T-cell (primary cell): ENCODE data around the gene HARBI1. TPM values are rescaled to one million over a fixed set of nuclear protein-coding genes. Genes with fewer than 3 reads are reported as not detected.
A peak's percentile ranks its signal among the peaks of the same experiment; 100 is the strongest.

Experiments used
- ATAC-seq, 4 experiments: fragments of 200-7000 bp in 3 of 4; fragments of 150-1000 bp in 1 of 4; cut with Tn5 transposase; replicated peaks in 1 of 4; 1 replicate in 3 of 4; 2 replicates in 1 of 4; pipeline ENCODE4 v1.10.0; 2021; ENCODE audit warnings: moderate library complexity in 3 of 4, mild to moderate bottlenecking in 2 of 4, moderate number of reproducible peaks in 1 of 4
- CTCF ChIA-PET, 2 donors: fragments of 300-600 bp; sonication (Branson Sonifier 250); formaldehyde crosslinking; loops; one replicate each; lab custom pipeline; 2022; ENCODE audit warnings: antibody characterized with exemption in 2 of 2; lab: Charles Lee
- POLR2A ChIA-PET, 2 donors: fragments of 300-600 bp; sonication (Branson Sonifier 250); formaldehyde crosslinking; loops; one replicate each; lab custom pipeline; 2022; ENCODE audit warnings: antibody characterized with exemption in 2 of 2; lab: Charles Lee
- DNase-seq, 35 experiments: peaks; one replicate each; pipeline versions ENCODE4 v3.0.0 to v3.0.0-alpha.2; 2013 to 2023
- H3K27ac ChIP-seq: one replicate; pipeline ENCODE4 v1.5.1; 2013; ENCODE audit warnings: low read length
- H3K27me3 ChIP-seq, 2 experiments: replicated peaks in 1 of 2; 1 replicate in 1 of 2; 2 replicates in 1 of 2; pipeline versions ENCODE4 v1.6.1 to v1.7.0; 2013; ENCODE audit warnings: low read length in 1 of 2, mixed read lengths in 1 of 2; ENCODE audit not compliant: control insufficient read depth in 2 of 2, insufficient read depth in 2 of 2; ENCODE audit errors: extremely low read depth in 1 of 2
- H3K36me3 ChIP-seq, 2 donors: 1 replicate in 1 of 2; 2 replicates in 1 of 2; pipeline versions ENCODE4 v1.6.1 to v1.7.0; 2013; ENCODE audit warnings: low read length in 1 of 2; ENCODE audit not compliant: control insufficient read depth in 2 of 2, insufficient read depth in 1 of 2; ENCODE audit errors: extremely low read depth in 1 of 2
- H3K4me1 ChIP-seq, 2 experiments: 1 replicate in 1 of 2; 2 replicates in 1 of 2; pipeline versions ENCODE4 v1.6.1 to v1.7.0; 2013; ENCODE audit warnings: low read length in 2 of 2, mixed read lengths in 1 of 2; ENCODE audit not compliant: insufficient read depth in 2 of 2, control insufficient read depth in 1 of 2; ENCODE audit errors: extremely low read depth in 1 of 2
- H3K4me3 ChIP-seq, 2 donors: 1 replicate in 1 of 2; 2 replicates in 1 of 2; pipeline versions ENCODE4 v1.5.1 to v1.7.0; 2013; ENCODE audit warnings: mild to moderate bottlenecking in 2 of 2, low read length in 1 of 2, moderate library complexity in 1 of 2; ENCODE audit not compliant: control insufficient read depth in 1 of 2; ENCODE audit errors: extremely low read depth in 1 of 2
- H3K9me3 ChIP-seq: 2 replicates; pipeline ENCODE4 v1.7.0; 2013
- H3K27ac Mint-ChIP-seq, 2 donors: one replicate each; pipeline ENCODE4 v1.8.0; 2020 to 2021; ENCODE audit warnings: mild to moderate bottlenecking in 2 of 2, mixed read lengths in 2 of 2
- H3K27me3 Mint-ChIP-seq, 2 donors: one replicate each; pipeline ENCODE4 v1.8.0; 2021 to 2022; ENCODE audit warnings: mixed read lengths in 2 of 2
- H3K36me3 Mint-ChIP-seq: one replicate; pipeline ENCODE4 v1.8.0; 2021; ENCODE audit warnings: mixed read lengths
- H3K4me1 Mint-ChIP-seq, 3 donors: one replicate each; pipeline ENCODE4 v1.8.0; 2020 to 2022; ENCODE audit warnings: mixed read lengths in 3 of 3, mild to moderate bottlenecking in 1 of 3
- H3K4me3 Mint-ChIP-seq, 3 donors: one replicate each; pipeline ENCODE4 v1.8.0; 2020 to 2022; ENCODE audit warnings: mild to moderate bottlenecking in 3 of 3, mixed read lengths in 3 of 3, moderate library complexity in 3 of 3
- H3K9me3 Mint-ChIP-seq, 3 donors: one replicate each; pipeline ENCODE4 v1.8.0; 2020 to 2022; ENCODE audit warnings: mixed read lengths in 3 of 3
- WGBS: methylation state at CpG from one replicate; pipeline ENCODE4 v1.1.5; 2013; ENCODE audit warnings: missing lambda C conversion rate; ENCODE audit not compliant: insufficient coverage; 5-methylcytosine and 5-hydroxymethylcytosine counted together
- total RNA-seq, 35 experiments: library from RNA in 6 of 35; stranded (reverse) in 6 of 35; fragments of 120-200 nt in 1 of 35; gene quantifications; one replicate each; pipeline versions ENCODE4 v1.2.1 to v1.2.4 and lab custom pipeline; 2013 to 2026

Gene HARBI1
- total RNA-seq, 5 donors from 2014 or later (not counting 1 experiment from before 2014, with no cell fraction given): 6.7 to 17.3 (median 10.3) TPM

DNA sequence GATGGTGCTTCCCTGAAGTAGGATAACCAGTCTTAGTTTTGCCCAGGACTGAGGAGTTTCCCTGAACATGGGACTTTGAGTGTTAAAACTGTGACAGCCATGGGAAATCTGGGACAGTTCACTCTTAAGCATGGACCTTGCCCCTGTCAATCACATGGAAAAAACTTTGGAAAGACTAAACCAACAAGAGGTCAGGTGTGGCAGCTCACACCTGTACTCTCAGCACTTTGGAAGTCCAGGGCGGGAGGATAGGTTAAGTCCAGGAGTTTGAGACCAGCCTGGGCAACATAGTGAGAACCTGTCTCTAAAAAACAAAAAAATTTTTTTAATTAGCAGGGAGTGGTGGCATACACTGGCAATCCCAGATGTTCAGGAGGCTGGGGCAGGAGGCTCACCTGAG, 19.9 kb downstream of the HARBI1 start:
- no peak for DNase-seq
- no peak overlapping the region for H3K4me3 Mint-ChIP-seq
- Histone ChIP-seq H3K36me3 (no peaks in the 10 kb centered on the region), H3K4me3 (no peak overlapping the region), H3K9me3 (no peaks in the 10 kb centered on the region), H3K27ac (no peak overlapping the region), H3K27me3 (no peaks in the 10 kb centered on the region), H3K4me1 (peaks cover 12 to 13% of the 10 kb centered on the region in 2 experiments)
- peaks cover 3% of the 10 kb centered on the region for H3K36me3 Mint-ChIP-seq
- no peaks in the 10 kb centered on the region for H3K27me3 Mint-ChIP-seq
- ChIA-PET POLR2A (no interaction called here), CTCF (no interaction called here)
- H3K27ac Mint-ChIP-seq: no peak overlapping the region
- no peaks in the 10 kb centered on the region for H3K9me3 Mint-ChIP-seq
- ATAC-seq: no peak
- H3K4me1 Mint-ChIP-seq: peaks cover 17 to 22% (median 20%) of the 10 kb centered on the region in 3 donors
- no CpG with 5 or more reads among the region's 1 CpG for WGBS

DNA sequence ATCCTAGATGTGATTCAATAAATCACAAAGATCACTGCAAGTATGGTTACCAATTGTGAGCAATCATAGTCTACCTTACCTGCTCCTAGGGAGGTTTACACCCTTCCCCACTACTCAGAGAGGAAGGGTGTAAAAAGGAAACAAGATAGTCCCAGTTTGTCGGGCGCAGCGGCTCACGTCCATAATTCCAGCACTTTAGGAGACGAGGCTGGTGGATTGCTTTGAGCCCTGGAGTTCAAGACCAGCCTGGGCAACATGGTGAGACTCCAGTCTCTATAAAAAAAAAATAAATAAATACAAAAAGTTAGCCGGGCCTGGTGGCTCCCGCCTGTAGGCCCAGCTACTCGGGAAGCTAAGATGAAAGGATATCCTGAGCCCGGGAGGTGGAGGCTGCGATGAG, 22.2 kb downstream of the HARBI1 start:
- Mint-ChIP-seq H3K36me3 (peaks cover 3% of the 10 kb centered on the region), H3K4me3 (peak overlapping the region; percentile 96 to 98 (median 96)), H3K9me3 (no peaks in the 10 kb centered on the region), H3K27me3 (no peaks in the 10 kb centered on the region), H3K4me1 (peaks cover 34 to 40% (median 37%) of the 10 kb centered on the region in 3 donors), H3K27ac (no peak overlapping the region)
- ChIA-PET CTCF (interaction anchor here in 1 of 2 donors (1.3 to 1.6 kb wide), 2 partner anchors 23 to 629 kb away, joined by 3 to 16 read pairs; partner anchors contain the start of genes ATG13 and HARBI1), POLR2A (interaction anchor here in 1 of 2 donors (0.6 kb wide), 1 partner anchor 1434 kb away, joined by 3 read pairs; no protein-coding TSS in a partner anchor)
- H3K27ac ChIP-seq: no peak overlapping the region
- WGBS: 94% methylated on average over 5 of the region's 10 CpGs
- no peaks in the 10 kb centered on the region for H3K9me3 ChIP-seq
- H3K4me3 ChIP-seq: no peak overlapping the region
- ATAC-seq (no peak), DNase-seq (no peak)
- H3K27me3 ChIP-seq: no peaks in the 10 kb centered on the region
- H3K36me3 ChIP-seq: no peaks in the 10 kb centered on the region
- peaks cover 12 to 30% of the 10 kb centered on the region in 2 experiments for H3K4me1 ChIP-seq

DNA sequence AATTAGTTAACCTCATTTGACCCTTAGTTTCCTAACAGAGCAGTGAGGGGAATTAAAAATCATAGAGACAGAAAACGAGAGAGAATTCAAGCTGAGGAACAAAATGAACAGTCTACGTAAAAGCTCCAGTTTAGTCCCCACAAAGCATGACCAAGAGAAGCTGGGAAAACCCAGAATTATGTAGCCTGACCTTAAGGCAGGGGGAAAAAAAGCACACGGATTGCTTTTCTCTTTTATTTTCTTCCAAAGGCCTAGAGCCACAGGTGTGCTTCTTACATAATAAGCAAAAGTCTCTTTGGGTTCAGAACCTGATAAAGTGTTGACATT, 22.7 kb downstream of the HARBI1 start:
- Histone ChIP-seq H3K27ac (peak overlapping the region; percentile 30), H3K27me3 (no peaks in the 10 kb centered on the region), H3K4me3 (peak overlapping the region; percentile 81 to 90), H3K4me1 (peaks cover 12 to 31% of the 10 kb centered on the region in 2 experiments), H3K9me3 (no peaks in the 10 kb centered on the region), H3K36me3 (no peaks in the 10 kb centered on the region)
- Mint-ChIP-seq H3K4me1 (peaks cover 37 to 45% (median 39%) of the 10 kb centered on the region in 3 donors), H3K9me3 (no peaks in the 10 kb centered on the region), H3K27me3 (no peaks in the 10 kb centered on the region), H3K4me3 (peak overlapping the region; percentile 96 to 98 (median 96)), H3K36me3 (peaks cover 3% of the 10 kb centered on the region), H3K27ac (peak overlapping the region; percentile 94)
- ATAC-seq (no peak), DNase-seq (no peak)
- POLR2A ChIA-PET: interaction anchor here (0.6 to 1.0 kb wide), 4 partner anchors 23 to 1435 kb away, joined by 3 to 4 read pairs (median 3); partner anchors contain the start of gene ATG13 (in 1 of the 2)
- CTCF ChIA-PET: interaction anchor here in 1 of 2 donors (1.1 to 1.6 kb wide), 3 partner anchors 17 to 629 kb away, joined by 3 to 16 read pairs (median 3); partner anchors contain the start of genes ATG13 and HARBI1
- 100% methylated on average over 1 of the region's 3 CpGs for WGBS

DNA sequence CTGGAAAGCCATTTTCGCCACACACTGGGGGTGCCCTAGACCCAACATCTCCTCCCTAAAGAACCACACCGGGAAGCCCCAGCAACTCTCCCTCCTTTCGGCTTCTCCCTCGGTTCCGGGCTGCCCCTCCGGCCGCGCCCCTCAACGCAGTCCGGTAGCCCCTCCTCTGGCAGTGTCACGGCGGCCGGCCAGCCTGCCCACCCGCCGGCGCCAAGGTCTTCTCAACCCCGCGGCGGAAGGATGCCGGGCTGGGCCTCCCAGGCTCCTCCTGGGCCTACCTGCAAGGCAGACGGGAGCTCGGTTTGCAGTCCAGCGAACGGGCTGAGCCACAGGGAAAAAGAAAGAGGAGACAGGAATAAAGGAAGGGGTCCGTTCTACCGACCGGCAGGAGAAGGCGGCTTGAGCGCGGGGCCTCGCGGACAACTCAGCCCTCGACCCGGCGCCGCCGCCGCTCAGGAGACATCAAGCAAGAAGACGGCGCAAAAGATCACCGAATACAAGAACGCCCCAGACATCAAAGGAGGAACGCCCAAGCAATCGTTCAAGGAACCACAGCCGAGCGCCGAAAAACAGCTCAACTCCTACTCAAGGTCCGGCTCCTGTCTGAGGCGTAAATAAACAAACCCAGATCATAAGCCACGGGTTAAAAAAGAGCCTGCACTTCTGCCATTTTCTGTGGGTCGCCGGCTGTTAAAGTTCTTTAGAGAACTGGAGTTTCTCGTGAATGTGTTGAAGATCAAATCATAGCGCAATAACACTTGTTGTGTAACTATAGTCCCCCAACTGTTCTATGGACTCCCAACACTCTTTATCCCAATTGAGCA, 23.3 kb downstream of the HARBI1 start, which contains the start of gene AMBRA1:
Gene AMBRA1, minus strand, starts transcription at position 474 of the 824 bp plus-strand sequence. CDS start 45,643 bp downstream, outside the sequence.
- H3K27ac ChIP-seq: peak within 1 kb of the TSS; percentile 30
- ATAC-seq (peak; percentile 92 to 93 (median 92)), DNase-seq (peak; percentile 67 to 88 (median 75))
- WGBS: under 1% methylated on average over 43 of the region's 54 CpGs
- peak within 1 kb of the TSS; percentile 81 to 90 for H3K4me3 ChIP-seq
- no peaks in the 10 kb centered on the region for H3K27me3 Mint-ChIP-seq
- no peaks in the 10 kb centered on the region for H3K9me3 Mint-ChIP-seq
- CTCF ChIA-PET: interaction anchor here in 1 of 2 donors (1.1 to 1.6 kb wide), 3 partner anchors 18 to 628 kb away, joined by 3 to 16 read pairs (median 3); partner anchors contain the start of genes ATG13 and HARBI1
- peaks cover 12 to 31% of the 10 kb centered on the region in 2 experiments for H3K4me1 ChIP-seq
- no peaks in the 10 kb centered on the region for H3K36me3 ChIP-seq
- peak within 1 kb of the TSS; percentile 94 for H3K27ac Mint-ChIP-seq
- peaks cover 8% of the 10 kb centered on the region for H3K36me3 Mint-ChIP-seq
- H3K4me3 Mint-ChIP-seq: peak within 1 kb of the TSS; percentile 96 to 98 (median 96)
- H3K27me3 ChIP-seq: no peaks in the 10 kb centered on the region
- POLR2A ChIA-PET: interaction anchor here (0.6 to 1.0 kb wide), 5 partner anchors 24 to 1435 kb away, joined by 3 to 8 read pairs (median 3); partner anchors contain the start of gene ATG13 (in 1 of the 2)
- H3K9me3 ChIP-seq: no peaks in the 10 kb centered on the region
- peaks cover 43 to 50% (median 45%) of the 10 kb centered on the region in 3 donors for H3K4me1 Mint-ChIP-seq

DNA sequence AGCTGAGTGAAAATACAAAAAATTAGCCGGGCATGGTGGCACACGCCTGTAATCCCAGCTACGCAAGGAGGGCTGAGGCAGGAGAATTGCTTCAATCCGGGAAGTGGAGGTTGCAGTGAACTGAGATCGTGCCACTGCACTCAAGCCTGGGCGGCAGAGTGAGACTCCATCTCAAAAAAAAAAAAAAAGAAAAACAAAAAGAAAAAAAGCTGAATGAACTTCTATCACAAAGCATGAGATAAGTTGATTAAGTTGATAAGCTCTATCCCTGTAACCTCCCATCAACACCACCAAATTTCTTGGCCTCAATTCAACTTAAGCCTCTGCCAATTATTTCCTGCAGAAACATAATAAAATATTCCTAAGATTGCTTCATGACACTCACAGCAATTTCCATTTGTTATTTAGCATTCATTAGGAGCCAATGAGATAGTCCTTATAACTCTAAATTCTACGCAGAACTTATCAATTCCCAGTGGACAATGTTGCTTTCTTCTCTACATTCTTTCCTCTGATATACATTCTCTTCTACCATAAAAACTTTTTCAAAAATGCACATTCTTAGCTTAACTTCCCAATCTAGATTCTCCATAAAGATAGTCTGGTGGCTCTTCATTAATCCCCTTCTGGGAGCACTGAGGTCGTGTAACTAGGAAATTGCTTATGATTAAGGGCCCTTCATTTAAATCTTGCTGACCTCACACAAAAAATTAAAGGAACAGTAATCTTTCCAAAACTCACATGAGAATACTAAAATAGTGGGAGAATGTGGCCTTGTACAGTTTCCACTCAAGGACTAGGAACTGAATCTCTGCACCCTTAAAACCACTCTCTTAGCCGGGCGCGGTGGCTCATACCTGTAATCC, 26.1 kb downstream of the HARBI1 start:
- no peaks in the 10 kb centered on the region for H3K9me3 Mint-ChIP-seq
- H3K4me1 Mint-ChIP-seq: peaks cover 57 to 67% (median 66%) of the 10 kb centered on the region in 3 donors
- peak overlapping the region in 1 of 2 donors; percentile 57 for H3K27ac Mint-ChIP-seq
- 85% methylated on average over 6 of the region's 11 CpGs for WGBS
- H3K4me3 Mint-ChIP-seq: peak overlapping the region; percentile 42 to 96 (median 49)
- ChIA-PET CTCF (interaction anchor here in 1 of 2 donors (1.0 kb wide), 1 partner anchor 10 kb away, joined by 3 read pairs; no protein-coding TSS in a partner anchor), POLR2A (interaction anchor here (0.5 to 0.6 kb wide), 4 partner anchors 21 to 468 kb away, joined by 3 to 5 read pairs (median 4); no protein-coding TSS in a partner anchor)
- DNase-seq: no peak
- H3K36me3 Mint-ChIP-seq: peaks cover 12% of the 10 kb centered on the region
- Histone ChIP-seq H3K27me3 (no peaks in the 10 kb centered on the region), H3K27ac (no peak overlapping the region), H3K4me3 (no peak overlapping the region), H3K36me3 (no peaks in the 10 kb centered on the region), H3K9me3 (no peaks in the 10 kb centered on the region), H3K4me1 (peaks cover 12 to 31% of the 10 kb centered on the region in 2 experiments)
- H3K27me3 Mint-ChIP-seq: no peaks in the 10 kb centered on the region
- ATAC-seq: no peak
